ENCODE measurements around the gene DLK1.

- TF ChIP-seq, protein P1, sequence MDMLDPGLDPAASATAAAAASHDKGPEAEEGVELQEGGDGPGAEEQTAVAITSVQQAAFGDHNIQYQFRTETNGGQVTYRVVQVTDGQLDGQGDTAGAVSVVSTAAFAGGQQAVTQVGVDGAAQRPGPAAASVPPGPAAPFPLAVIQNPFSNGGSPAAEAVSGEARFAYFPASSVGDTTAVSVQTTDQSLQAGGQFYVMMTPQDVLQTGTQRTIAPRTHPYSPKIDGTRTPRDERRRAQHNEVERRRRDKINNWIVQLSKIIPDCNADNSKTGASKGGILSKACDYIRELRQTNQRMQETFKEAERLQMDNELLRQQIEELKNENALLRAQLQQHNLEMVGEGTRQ (IDR thresholded peaks at IDR 0.05; ENCODE audit: low read depth, low read length), result no peak
- TF ChIP-seq, protein P2, sequence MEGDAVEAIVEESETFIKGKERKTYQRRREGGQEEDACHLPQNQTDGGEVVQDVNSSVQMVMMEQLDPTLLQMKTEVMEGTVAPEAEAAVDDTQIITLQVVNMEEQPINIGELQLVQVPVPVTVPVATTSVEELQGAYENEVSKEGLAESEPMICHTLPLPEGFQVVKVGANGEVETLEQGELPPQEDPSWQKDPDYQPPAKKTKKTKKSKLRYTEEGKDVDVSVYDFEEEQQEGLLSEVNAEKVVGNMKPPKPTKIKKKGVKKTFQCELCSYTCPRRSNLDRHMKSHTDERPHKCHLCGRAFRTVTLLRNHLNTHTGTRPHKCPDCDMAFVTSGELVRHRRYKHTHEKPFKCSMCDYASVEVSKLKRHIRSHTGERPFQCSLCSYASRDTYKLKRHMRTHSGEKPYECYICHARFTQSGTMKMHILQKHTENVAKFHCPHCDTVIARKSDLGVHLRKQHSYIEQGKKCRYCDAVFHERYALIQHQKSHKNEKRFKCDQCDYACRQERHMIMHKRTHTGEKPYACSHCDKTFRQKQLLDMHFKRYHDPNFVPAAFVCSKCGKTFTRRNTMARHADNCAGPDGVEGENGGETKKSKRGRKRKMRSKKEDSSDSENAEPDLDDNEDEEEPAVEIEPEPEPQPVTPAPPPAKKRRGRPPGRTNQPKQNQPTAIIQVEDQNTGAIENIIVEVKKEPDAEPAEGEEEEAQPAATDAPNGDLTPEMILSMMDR (conservative IDR thresholded peaks at IDR 0.05; ENCODE audit: low read depth, low read length), result no peak
- TF ChIP-seq ELK1 (IDR thresholded peaks at IDR 0.05; ENCODE audit: borderline replicate concordance, low read depth, low read length) (no peak), RAD21 (IDR thresholded peaks at IDR 0.05; ENCODE audit: low read length) (no peak), FOS (IDR thresholded peaks at IDR 0.05; ENCODE audit: low read depth, low read length) (no peak), MXI1 (IDR thresholded peaks at IDR 0.05; ENCODE audit: borderline replicate concordance, low read depth, low read length) (no peak)
Observed at GRCh38 chr14:100701314-100701713, 25.4 kb upstream of the DLK1 start.
